ENCODE data around the gene SWT1.

DNA sequence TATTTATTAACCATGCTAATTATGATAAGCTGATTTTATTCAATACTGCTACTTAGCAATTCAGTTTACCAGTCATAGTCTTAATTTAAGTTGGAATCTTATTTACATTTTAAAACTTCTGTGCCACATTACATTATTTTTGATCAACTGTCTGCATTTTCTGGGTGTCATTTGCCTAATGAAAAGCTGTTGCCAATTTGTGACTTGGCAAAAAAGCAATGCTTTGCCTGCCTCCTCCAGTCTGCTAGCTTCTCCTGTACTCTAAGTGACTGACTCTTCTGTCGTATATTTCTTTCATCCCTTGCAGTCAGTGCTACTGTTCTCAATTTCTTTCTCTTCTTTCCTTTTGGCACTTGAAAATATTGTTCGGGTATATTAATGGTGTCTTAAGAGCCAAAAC lies 165.7 kb downstream of the SWT1 start:
- TF ChIP-seq, protein P1, sequence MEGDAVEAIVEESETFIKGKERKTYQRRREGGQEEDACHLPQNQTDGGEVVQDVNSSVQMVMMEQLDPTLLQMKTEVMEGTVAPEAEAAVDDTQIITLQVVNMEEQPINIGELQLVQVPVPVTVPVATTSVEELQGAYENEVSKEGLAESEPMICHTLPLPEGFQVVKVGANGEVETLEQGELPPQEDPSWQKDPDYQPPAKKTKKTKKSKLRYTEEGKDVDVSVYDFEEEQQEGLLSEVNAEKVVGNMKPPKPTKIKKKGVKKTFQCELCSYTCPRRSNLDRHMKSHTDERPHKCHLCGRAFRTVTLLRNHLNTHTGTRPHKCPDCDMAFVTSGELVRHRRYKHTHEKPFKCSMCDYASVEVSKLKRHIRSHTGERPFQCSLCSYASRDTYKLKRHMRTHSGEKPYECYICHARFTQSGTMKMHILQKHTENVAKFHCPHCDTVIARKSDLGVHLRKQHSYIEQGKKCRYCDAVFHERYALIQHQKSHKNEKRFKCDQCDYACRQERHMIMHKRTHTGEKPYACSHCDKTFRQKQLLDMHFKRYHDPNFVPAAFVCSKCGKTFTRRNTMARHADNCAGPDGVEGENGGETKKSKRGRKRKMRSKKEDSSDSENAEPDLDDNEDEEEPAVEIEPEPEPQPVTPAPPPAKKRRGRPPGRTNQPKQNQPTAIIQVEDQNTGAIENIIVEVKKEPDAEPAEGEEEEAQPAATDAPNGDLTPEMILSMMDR (CRISPR knock-in tag; IDR thresholded peaks at IDR 0.05) = no peak
- TF ChIP-seq NBN (conservative IDR thresholded peaks at IDR 0.05) = no peak
- TF ChIP-seq, protein P2, sequence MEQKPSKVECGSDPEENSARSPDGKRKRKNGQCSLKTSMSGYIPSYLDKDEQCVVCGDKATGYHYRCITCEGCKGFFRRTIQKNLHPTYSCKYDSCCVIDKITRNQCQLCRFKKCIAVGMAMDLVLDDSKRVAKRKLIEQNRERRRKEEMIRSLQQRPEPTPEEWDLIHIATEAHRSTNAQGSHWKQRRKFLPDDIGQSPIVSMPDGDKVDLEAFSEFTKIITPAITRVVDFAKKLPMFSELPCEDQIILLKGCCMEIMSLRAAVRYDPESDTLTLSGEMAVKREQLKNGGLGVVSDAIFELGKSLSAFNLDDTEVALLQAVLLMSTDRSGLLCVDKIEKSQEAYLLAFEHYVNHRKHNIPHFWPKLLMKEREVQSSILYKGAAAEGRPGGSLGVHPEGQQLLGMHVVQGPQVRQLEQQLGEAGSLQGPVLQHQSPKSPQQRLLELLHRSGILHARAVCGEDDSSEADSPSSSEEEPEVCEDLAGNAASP (CRISPR knock-in tag; IDR thresholded peaks at IDR 0.05; ENCODE audit: borderline replicate concordance) = no peak
- TF ChIP-seq HNF4A (CRISPR knock-in tag; IDR thresholded peaks at IDR 0.05) = no peak
- TF ChIP-seq, protein P3, sequence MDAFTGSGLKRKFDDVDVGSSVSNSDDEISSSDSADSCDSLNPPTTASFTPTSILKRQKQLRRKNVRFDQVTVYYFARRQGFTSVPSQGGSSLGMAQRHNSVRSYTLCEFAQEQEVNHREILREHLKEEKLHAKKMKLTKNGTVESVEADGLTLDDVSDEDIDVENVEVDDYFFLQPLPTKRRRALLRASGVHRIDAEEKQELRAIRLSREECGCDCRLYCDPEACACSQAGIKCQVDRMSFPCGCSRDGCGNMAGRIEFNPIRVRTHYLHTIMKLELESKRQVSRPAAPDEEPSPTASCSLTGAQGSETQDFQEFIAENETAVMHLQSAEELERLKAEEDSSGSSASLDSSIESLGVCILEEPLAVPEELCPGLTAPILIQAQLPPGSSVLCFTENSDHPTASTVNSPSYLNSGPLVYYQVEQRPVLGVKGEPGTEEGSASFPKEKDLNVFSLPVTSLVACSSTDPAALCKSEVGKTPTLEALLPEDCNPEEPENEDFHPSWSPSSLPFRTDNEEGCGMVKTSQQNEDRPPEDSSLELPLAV (CRISPR knock-in tag; conservative IDR thresholded peaks at IDR 0.05; ENCODE audit: low read depth) = no peak
- TF ChIP-seq, protein P4, sequence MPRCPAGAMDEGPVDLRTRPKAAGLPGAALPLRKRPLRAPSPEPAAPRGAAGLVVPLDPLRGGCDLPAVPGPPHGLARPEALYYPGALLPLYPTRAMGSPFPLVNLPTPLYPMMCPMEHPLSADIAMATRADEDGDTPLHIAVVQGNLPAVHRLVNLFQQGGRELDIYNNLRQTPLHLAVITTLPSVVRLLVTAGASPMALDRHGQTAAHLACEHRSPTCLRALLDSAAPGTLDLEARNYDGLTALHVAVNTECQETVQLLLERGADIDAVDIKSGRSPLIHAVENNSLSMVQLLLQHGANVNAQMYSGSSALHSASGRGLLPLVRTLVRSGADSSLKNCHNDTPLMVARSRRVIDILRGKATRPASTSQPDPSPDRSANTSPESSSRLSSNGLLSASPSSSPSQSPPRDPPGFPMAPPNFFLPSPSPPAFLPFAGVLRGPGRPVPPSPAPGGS (CRISPR knock-in tag; IDR thresholded peaks at IDR 0.05) = no peak
- TF ChIP-seq ZNF30 (CRISPR knock-in tag; IDR thresholded peaks at IDR 0.05) = no peak
- TF ChIP-seq, protein P5, sequence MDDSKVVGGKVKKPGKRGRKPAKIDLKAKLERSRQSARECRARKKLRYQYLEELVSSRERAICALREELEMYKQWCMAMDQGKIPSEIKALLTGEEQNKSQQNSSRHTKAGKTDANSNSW (CRISPR knock-in tag; IDR thresholded peaks at IDR 0.05; ENCODE audit: borderline replicate concordance) = no peak
- TF ChIP-seq MAZ (IDR thresholded peaks at IDR 0.05; ENCODE audit: borderline replicate concordance, low read depth, low read length) = no peak
- TF ChIP-seq MAZ (CRISPR knock-in tag; IDR thresholded peaks at IDR 0.05; ENCODE audit: low read depth) = no peak

All from HepG2 (cell line).